Embryonic facial prominence (tissue), 1 donor: ENCODE results near the gene PKLR.
"Not testable (repeated sequence)": the region's sequence is repeated elsewhere in the genome, so short reads cannot be mapped to it uniquely, and the experiment has no call there.

Source experiments
- DNase-seq: peaks from one replicate; pipeline ENCODE4 v3.0.0-alpha.2; 2016; ENCODE audit errors: extremely low spot score

Gene PKLR

GRCh38 chr1:155255243-155256007 lies 45.8 kb downstream of the PKLR start, which contains the start of gene ENTREP3:
Gene ENTREP3, minus strand, starts transcription at chr1:155255483. Its CDS starts 606 bp downstream, at chr1:155254877.
- DNase-seq = peak; percentile 73

GRCh38 chr1:155254714-155255242 lies 46.5 kb downstream of the PKLR start:
- DNase-seq = no peak

DNA sequence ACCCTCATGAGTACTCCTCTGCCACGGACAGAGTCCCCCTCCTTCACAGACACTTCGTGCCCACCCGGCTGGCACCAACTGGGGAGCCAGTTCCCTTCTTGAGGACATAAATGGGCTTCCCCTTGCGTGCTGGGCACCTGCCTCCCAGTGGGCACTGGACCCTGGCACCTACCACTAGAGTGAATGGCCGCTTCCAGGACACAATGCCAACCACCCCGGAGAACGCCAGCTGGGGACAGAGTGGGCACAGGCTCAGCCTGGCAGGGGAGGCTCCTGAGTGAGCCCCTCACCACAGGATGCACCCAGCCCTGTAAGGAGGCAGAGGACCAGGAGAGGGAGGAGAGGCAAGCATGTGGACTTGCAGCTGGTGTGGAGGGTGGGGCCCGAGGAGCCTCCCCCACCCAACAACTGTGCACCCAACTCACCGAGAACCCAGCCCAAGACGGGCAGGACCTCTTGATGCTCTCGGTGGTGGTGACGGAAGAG lies 47.0 kb downstream of the PKLR start:
- no peak for DNase-seq

GRCh38 chr1:155253797-155254196 lies 47.4 kb downstream of the PKLR start:
- no peak for DNase-seq

GRCh38 chr1:155253208-155253607 lies 48.0 kb downstream of the PKLR start:
- no peak for DNase-seq

DNA sequence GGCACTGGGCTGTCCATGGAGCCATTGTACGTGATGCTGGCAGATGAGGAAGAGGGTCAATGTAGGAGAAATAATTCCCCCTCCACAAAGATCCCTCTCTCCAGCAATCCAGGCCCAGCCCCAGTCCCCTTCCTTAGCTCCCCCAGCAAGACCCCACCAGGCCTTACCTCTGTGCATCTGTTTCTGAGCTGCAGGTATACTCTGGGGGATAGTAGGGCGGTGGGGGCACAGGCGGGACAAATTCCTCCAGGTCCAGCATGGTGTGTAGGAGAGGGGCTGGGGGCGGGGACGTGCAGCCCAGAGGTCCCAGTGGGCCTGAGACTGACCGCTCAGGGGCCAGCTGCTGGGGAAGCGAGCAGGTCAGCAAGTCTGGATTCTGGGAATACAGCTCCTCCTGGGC lies 49.7 kb downstream of the PKLR start:
- no peak for DNase-seq

GRCh38 chr1:155250633-155251449 lies 50.4 kb downstream of the PKLR start:
- DNase-seq = peak; percentile 82

DNA sequence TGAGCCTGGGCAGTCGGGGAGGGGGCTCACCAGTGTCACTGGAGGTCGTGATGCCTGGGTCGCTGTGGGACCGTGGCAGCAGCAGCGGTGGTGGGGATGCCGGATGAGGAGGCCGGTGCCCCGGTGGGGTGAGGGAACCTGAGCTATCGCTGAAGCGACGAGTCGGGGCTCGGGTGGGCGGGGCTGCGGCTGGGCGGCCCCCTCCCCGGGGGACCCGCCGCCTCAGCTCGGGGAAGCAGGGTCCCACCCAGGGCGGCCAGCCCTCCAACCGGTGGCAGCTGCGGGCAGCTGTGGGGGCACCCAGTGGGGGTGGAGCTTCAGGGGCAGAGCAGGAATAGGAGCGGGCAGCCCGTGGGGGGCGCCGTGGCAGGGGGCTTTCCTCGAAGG lies 51.0 kb downstream of the PKLR start:
- no peak for DNase-seq

DNA sequence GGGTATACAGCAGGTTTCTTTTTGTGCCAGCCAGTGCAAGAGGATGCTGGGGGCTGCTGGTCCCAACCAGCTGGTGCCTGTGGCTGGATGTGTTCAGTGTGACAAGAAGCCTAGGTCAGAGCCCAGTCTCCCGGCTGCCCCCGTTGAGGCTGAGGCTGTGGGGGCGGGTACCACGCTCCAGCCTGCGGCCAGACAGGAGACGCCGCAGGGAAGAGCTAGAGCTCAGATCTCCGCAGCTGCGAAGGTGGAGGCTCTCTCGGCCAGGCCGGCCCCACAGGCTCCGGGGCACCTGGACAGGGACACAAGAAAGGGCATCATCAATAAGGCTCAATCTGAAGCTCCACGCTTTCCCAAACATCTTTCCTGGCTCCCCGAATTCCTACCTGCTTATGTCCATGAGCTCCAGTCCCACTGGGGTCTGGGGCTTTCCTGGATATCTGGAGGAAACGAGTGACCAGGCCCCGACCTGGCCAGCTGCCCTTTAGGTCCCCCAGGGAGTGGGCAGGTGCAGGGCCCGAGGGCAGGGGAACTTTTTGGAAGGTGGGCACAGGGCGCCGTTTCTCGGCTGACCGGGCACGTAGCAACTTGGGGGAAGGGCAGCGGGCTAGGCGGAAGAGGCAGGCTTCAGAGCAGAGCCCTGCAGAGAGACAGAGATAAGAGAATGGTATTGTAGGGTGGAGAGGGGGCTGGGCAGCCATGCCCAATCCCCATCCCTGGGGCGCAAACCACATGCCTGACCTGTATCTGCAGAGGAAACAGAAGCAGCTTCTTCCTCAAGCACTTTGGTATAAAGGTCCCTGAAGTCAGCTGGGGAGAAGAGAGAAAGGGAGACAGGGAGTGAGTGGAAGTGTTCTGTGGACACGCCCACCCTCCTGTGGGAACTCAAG lies 53.3 kb downstream of the PKLR start:
- DNase-seq = no peak

- DNase-seq = not testable (repeated sequence)
Measured at GRCh38 chr1:155246796-155247195, 54.4 kb downstream of the PKLR start.

- no peak for DNase-seq
Measured at GRCh38 chr1:155245163-155245524, 56.1 kb downstream of the PKLR start.

GRCh38 chr1:155244368-155245162 lies 56.7 kb downstream of the PKLR start:
- DNase-seq = peak; percentile 97

DNA sequence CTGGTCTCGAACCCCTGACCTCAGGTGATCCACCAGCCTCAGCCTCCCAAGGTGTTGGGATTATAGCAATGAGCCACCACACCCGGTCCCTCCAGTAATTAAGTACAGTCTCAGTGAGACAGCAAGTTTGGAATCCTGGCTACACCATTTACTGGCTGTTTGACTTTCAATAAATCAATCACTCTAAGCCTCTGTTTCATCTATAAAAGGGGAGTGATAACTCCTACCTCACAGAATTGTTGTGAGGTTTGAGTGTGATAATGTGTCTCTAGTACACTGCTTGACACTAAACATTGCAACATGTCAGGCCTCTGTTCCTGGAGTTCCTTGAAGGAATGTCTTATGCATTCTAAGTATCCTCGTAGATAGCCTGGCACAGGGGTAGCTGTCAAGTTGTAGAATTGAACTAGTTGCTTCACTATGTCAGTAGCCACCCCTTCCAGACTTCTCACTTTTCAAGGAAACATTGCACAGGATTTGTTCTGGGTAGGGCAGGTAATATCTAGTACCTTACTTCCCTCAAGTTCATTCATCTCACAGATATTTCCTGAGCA lies 58.4 kb downstream of the PKLR start:
- DNase-seq = no peak

- no peak for DNase-seq
Measured at GRCh38 chr1:155241841-155242264, 59.4 kb downstream of the PKLR start.

DNA sequence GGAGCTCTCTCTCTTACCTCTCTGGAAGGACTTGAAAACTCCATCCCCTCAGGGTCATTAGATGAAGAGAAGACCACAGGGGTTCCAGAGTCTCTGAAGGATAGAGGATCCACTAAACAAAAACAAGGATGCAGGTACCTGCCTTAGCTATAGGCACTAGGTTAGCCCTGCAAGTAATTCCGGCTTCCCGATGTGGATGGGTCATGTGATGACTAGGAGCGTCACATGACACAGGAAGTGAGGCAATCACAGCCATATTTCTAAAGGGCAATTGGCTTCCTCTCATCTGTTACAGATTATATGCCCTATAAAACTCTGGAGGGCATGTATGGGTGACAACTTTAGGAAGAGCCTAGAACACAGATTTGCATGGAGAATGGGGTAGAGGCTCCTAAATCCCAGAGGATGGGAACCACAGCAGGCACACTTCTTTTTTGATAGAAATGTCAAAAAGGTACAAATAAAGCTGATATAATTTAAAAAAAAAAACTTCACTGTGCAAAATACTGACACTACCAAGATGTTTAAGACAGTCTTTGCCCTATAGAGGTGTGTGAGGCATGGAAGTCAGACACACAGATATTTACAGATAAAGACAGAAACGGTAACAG lies 60.1 kb downstream of the PKLR start:
- DNase-seq = peak; percentile 64
